ENCODE results near the gene SYT1. TPM values are rescaled to one million over a fixed set of nuclear protein-coding genes. Genes with fewer than 3 reads are reported as not detected.

Gene SYT1
- polyA plus RNA-seq, 3 donors, result 0.72 TPM; not detected in 2

DNA sequence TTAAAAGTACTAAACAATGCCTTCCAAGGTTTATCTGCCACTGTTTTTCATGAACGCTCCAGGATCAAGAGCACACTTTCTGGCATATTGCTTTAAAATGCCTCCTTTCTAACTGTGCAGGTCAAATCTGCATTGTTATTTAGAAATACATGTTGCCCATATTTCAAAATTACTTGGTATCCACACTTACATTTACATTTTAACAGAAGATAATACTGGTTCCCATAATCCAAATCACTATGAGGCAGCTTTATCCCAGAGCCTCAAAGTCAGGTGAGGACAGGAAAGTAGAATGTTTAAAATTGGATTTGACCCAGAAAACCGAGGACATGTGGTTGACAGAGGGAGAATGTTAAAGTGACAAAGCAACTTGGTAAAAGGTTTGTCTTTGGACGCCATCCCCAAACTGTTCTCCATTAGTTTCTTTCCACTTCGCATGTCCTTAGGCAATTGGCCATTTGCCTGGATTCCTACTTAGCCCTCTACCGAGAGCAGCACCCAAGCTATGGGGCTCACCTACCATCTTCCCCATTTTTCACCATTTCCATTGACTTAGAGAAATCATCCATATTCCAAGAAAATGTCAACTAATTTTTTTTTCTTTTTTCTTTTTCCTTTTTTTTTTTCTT is 473.2 kb downstream of the SYT1 start:
- 85% methylated on average over 4 of the region's 5 CpGs for WGBS (ENCODE audit: insufficient coverage)
- Histone ChIP-seq H3K9ac (ENCODE audit: insufficient read depth, low read length, poor library complexity, severe bottlenecking) (no peak overlapping the region), H3K27me3 (ENCODE audit: control insufficient read depth in 2 of 2, insufficient read depth in 2 of 2, low read length in 2 of 2) (no peaks in the 10 kb centered on the region), H3K27ac (ENCODE audit: low read depth in 1 of 2, low read length in 2 of 2) (no peak overlapping the region), H2AFZ (ENCODE audit: insufficient read depth, low read depth, low read length, poor library complexity, severe bottlenecking) (no peak overlapping the region), H4K20me1 (ENCODE audit: insufficient read depth, low read length) (no peaks in the 10 kb centered on the region), H3K4me3 (replicated peaks in 1 of 3; ENCODE audit: low read depth in 2 of 3, low read length in 3 of 3) (no peak overlapping the region), H3K9me3 (replicated peaks in 1 of 2; ENCODE audit: control insufficient read depth in 1 of 2, insufficient read depth in 1 of 2, low read length in 2 of 2) (no peaks in the 10 kb centered on the region), H3K79me2 (ENCODE audit: insufficient read depth, low read length) (no peaks in the 10 kb centered on the region), H3K36me3 (replicated peaks in 1 of 2; ENCODE audit: control insufficient read depth in 1 of 2, insufficient read depth in 2 of 2, low read length in 2 of 2) (no peaks in the 10 kb centered on the region), H3K4me2 (replicated peaks; ENCODE audit: extremely low read depth, low read length, poor library complexity, severe bottlenecking) (no peak overlapping the region), H3K4me1 (ENCODE audit: control insufficient read depth in 1 of 2, insufficient read depth in 2 of 2, low read length in 2 of 2) (no peaks in the 10 kb centered on the region)
- H3K9me3 Mint-ChIP-seq, result peaks cover 0 to 6% (median 2%) of the 10 kb centered on the region in 7 donors
- peak overlapping the region in 1 of 7 donors; percentile 40 for H3K27ac Mint-ChIP-seq
- peaks cover 0 to 4% (median 0%) of the 10 kb centered on the region in 3 donors for H3K27me3 Mint-ChIP-seq (ENCODE audit: low read depth in 3 of 3)
- no peak for DNase-seq
- TF ChIP-seq CTCF (IDR thresholded peaks at IDR 0.05), result no peak
- H3K36me3 Mint-ChIP-seq, result no peaks in the 10 kb centered on the region
- no peak overlapping the region for H3K4me3 Mint-ChIP-seq
- H3K4me1 Mint-ChIP-seq, result no peaks in the 10 kb centered on the region
- intact Hi-C loops (cut with micrococcal nuclease), result no loop called here

DNA sequence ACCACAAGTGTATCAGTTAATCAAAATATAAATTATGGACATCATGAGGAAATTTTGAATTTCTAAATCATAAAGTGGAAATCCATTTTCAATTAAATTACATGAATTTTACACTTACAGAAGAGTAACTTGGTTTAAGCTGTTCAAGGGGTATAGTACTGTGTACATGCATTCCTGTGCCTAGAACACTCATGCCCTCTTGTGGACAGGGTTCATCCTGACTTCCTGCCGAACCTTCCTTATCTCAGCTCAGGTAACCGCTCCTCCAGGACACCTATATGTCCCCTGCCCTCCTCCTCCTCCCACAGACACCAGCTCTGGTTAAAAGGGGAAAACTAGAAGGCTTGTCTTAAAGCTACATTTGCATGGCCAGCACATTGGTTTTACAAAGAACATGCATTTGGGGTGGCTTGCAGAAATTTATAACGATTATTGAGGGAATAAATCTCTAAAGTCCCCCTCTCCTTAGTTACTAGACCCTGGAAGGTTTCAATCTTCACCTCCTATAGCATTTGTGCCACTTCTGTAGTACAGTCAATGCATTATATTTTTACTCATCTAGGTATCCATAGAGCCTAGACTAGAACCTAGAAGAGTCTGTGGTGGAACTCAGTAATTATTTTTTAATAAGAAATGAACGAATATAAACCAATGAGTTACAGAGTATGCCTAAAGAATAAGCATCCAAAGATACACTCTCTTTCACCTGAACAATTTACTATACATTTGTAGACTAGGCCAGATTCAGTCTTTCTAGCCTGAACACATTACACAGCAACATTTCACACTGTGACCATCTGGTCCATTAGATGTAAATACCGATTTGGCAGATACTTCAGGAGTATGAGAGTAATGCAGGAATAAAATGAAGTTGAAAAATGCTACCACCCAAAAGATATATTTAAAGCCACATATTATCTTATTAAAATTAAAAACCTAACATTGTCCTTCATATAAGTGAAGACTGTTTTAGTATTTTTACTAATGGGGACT is 480.6 kb downstream of the SYT1 start:
- WGBS (ENCODE audit: insufficient coverage), result no CpG with 5 or more reads among the region's 5 CpGs
- Histone ChIP-seq H3K9ac (ENCODE audit: insufficient read depth, low read length, poor library complexity, severe bottlenecking) (no peak overlapping the region), H3K4me2 (replicated peaks; ENCODE audit: extremely low read depth, low read length, poor library complexity, severe bottlenecking) (no peak overlapping the region), H3K4me3 (replicated peaks in 1 of 3; ENCODE audit: low read depth in 2 of 3, low read length in 3 of 3) (no peak overlapping the region), H4K20me1 (ENCODE audit: insufficient read depth, low read length) (no peaks in the 10 kb centered on the region), H3K27ac (ENCODE audit: low read depth in 1 of 2, low read length in 2 of 2) (no peak overlapping the region), H3K79me2 (ENCODE audit: insufficient read depth, low read length) (no peaks in the 10 kb centered on the region), H3K4me1 (ENCODE audit: control insufficient read depth in 1 of 2, insufficient read depth in 2 of 2, low read length in 2 of 2) (no peaks in the 10 kb centered on the region), H2AFZ (ENCODE audit: insufficient read depth, low read depth, low read length, poor library complexity, severe bottlenecking) (no peak overlapping the region), H3K9me3 (replicated peaks in 1 of 2; ENCODE audit: control insufficient read depth in 1 of 2, insufficient read depth in 1 of 2, low read length in 2 of 2) (no peaks in the 10 kb centered on the region), H3K27me3 (ENCODE audit: control insufficient read depth in 2 of 2, insufficient read depth in 2 of 2, low read length in 2 of 2) (no peaks in the 10 kb centered on the region), H3K36me3 (replicated peaks in 1 of 2; ENCODE audit: control insufficient read depth in 1 of 2, insufficient read depth in 2 of 2, low read length in 2 of 2) (no peaks in the 10 kb centered on the region)
- peaks cover 0 to 2% (median 0%) of the 10 kb centered on the region in 3 donors for H3K27me3 Mint-ChIP-seq (ENCODE audit: low read depth in 3 of 3)
- no peak for TF ChIP-seq CTCF (IDR thresholded peaks at IDR 0.05)
- no peak for DNase-seq
- peaks cover 0 to 3% (median 1%) of the 10 kb centered on the region in 7 donors for H3K9me3 Mint-ChIP-seq
- intact Hi-C loops (cut with micrococcal nuclease), result no loop called here
- H3K36me3 Mint-ChIP-seq, result no peaks in the 10 kb centered on the region
- no peaks in the 10 kb centered on the region for H3K4me1 Mint-ChIP-seq
- no peak overlapping the region for H3K4me3 Mint-ChIP-seq
- H3K27ac Mint-ChIP-seq, result no peak overlapping the region

All from CD14-positive monocyte (primary cell).